HepG2 (cell line): ENCODE measurements around the gene SAXO2.

Experiments
- BRCA1 ChIP-seq: sonication (generic); formaldehyde crosslinking; IDR thresholded peaks from 2 replicates; pipeline ENCODE4 v1.4.0; 2020; ENCODE audit warnings: missing genetic modification reagents
- ETS1 ChIP-seq: sonication (generic); formaldehyde crosslinking; IDR thresholded peaks from 2 replicates; pipeline ENCODE4 v1.4.0; 2020; ENCODE audit warnings: missing genetic modification reagents
- HNRNPL ChIP-seq: fragments of 200-400 bp; formaldehyde crosslinking; IDR thresholded peaks from 2 replicates; pipeline ENCODE4 v1.6.1; 2017; ENCODE audit warnings: mild to moderate bottlenecking, low read depth, low read length
- HNRNPUL1 ChIP-seq: fragments of 200-400 bp; formaldehyde crosslinking; IDR thresholded peaks from 2 replicates; pipeline ENCODE4 v1.6.1; 2017; ENCODE audit warnings: low read depth, mild to moderate bottlenecking, low read length, moderate library complexity
- MAFF ChIP-seq: IDR thresholded peaks from 2 replicates; pipeline ENCODE4 v1.6.1; 2011; ENCODE audit warnings: low read depth, low read length, improper control_type of control experiment
- PHF8 ChIP-seq: sonication (generic); formaldehyde crosslinking; IDR thresholded peaks from 2 replicates; pipeline ENCODE4 v1.5.0; 2020; ENCODE audit warnings: missing genetic modification reagents
- ZNF678 ChIP-seq: sonication (generic); formaldehyde crosslinking; IDR thresholded peaks from 2 replicates; pipeline ENCODE4 v1.4.0; 2020; ENCODE audit warnings: mild to moderate bottlenecking, missing genetic modification reagents
- ZNF713 ChIP-seq: sonication (generic); formaldehyde crosslinking; IDR thresholded peaks from 2 replicates; pipeline ENCODE4 v1.4.0; 2020; ENCODE audit warnings: mild to moderate bottlenecking, missing genetic modification reagents
- TF ChIP-seq, protein P1 (sequence below): sonication (generic); formaldehyde crosslinking; IDR thresholded peaks from 2 replicates; pipeline ENCODE4 v1.4.0; 2020; ENCODE audit warnings: missing genetic modification reagents

GRCh38 chr15:82300883-82301282 lies 38.3 kb downstream of the SAXO2 start:
- TF ChIP-seq HNRNPUL1 (no peak), ZNF713 (CRISPR knock-in tag) (no peak), HNRNPL (no peak), MAFF (no peak), ZNF678 (CRISPR knock-in tag) (no peak), ETS1 (CRISPR knock-in tag) (no peak), PHF8 (CRISPR knock-in tag) (no peak), BRCA1 (CRISPR knock-in tag) (no peak)
- TF ChIP-seq, protein P1, sequence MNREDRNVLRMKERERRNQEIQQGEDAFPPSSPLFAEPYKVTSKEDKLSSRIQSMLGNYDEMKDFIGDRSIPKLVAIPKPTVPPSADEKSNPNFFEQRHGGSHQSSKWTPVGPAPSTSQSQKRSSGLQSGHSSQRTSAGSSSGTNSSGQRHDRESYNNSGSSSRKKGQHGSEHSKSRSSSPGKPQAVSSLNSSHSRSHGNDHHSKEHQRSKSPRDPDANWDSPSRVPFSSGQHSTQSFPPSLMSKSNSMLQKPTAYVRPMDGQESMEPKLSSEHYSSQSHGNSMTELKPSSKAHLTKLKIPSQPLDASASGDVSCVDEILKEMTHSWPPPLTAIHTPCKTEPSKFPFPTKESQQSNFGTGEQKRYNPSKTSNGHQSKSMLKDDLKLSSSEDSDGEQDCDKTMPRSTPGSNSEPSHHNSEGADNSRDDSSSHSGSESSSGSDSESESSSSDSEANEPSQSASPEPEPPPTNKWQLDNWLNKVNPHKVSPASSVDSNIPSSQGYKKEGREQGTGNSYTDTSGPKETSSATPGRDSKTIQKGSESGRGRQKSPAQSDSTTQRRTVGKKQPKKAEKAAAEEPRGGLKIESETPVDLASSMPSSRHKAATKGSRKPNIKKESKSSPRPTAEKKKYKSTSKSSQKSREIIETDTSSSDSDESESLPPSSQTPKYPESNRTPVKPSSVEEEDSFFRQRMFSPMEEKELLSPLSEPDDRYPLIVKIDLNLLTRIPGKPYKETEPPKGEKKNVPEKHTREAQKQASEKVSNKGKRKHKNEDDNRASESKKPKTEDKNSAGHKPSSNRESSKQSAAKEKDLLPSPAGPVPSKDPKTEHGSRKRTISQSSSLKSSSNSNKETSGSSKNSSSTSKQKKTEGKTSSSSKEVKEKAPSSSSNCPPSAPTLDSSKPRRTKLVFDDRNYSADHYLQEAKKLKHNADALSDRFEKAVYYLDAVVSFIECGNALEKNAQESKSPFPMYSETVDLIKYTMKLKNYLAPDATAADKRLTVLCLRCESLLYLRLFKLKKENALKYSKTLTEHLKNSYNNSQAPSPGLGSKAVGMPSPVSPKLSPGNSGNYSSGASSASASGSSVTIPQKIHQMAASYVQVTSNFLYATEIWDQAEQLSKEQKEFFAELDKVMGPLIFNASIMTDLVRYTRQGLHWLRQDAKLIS (CRISPR knock-in tag) = no peak
